HG02759 (cell line): ENCODE measurements around the gene SLC7A1.

Experiments
- ATAC-seq: cut with Tn5 transposase; IDR thresholded peaks from one replicate; pipeline ENCODE4 v1.9.1; 2021; ENCODE audit warnings: mild to moderate bottlenecking, moderate library complexity; ENCODE audit not compliant: unreplicated experiment

Gene SLC7A1

DNA sequence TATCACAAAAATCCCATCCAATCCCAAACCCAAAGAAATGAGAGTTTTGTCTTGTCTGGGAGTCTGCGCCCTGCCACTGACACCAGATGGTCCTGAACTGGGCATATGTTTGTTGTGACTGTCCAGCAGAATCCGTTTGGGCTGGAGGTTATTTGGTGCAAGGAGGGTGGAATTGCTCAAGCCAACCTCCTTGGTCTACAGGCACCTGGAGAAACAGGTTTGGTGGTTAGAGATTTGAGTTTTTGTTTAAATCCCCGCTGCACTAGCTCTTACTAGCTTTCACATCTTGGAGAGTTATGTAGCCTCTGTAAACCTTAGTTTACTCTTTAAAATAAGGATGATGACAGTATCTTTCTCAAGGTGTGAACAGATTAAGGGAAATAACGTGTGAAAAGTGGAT, 101.7 kb downstream of the SLC7A1 start:
- no peak for ATAC-seq

DNA sequence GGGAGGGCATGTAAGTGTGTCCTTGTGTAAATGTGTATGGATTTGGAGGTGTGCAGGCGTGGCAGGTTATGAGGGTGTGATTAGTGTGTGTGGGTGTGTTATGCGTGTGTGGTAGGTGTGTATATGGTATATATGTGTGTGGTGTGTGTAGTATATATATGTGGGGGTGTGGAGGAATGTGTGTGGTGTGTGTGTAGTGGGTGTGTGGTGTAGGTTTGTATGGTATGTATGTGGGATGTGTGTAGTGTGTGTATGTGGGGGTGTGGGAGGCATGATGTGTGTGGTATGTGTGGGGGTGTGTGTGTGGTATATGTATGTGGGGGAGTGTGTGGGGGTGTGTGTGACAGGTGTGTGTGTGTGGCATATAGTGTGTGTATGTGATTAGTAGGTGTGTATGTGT, 104.2 kb downstream of the SLC7A1 start:
- no peak for ATAC-seq

DNA sequence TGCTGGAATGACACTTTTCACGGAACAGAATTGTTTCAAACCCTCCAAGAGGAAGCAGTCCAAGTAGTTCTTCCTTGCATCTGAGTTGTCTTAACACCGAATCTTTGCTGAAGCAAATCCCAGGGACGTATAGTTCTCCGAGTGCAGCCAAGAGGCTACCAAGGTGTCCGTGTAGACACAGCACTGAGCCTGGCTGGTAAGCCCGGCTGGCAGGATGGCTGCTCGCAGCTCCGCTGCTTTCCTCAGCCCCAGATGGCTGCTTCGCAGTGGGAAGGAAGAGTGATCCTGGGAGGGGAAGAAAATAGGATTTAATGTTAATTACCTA, 105.0 kb downstream of the SLC7A1 start:
- ATAC-seq, result no peak

DNA sequence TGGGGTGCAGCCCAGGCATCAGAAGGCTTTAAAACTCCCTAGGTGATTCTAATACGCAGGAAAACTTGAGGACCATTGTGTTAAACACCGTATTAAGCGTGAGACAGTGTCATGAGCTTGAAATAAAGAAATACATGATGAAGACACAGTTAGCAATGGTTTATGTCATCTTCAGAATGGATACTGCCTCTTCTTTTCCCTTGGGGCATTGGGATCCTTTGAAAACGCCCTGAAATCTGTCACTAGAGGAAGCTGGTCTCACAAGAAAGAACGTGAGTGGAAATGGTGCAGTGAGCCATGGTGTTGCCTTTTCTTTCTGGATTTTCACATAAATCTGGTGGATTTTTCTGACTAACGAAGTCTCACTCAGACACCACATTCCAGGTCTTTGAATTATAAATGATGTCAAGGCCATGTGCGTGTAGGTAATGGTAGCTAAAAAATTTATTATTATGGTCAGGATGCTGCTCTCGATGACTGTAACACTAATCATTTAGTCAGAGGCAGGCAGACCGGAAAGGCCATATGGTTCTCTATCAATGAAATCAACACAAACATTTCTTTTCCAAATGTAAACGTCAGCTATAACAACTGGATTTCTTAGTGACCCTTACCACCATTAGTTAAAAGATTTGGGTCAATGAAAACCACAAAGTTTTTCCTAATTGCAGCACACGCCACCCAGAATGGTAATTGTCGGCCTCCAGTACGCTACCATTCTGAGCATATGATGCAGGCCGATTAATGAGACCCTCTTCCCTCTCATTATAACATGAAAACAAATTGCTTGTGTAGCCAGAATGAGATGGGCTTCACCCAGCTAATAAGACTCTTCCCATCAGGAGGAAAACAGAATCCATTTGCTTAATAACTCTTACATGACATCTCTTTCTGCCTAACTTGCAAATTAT, 105.6 kb downstream of the SLC7A1 start:
- no peak for ATAC-seq

DNA sequence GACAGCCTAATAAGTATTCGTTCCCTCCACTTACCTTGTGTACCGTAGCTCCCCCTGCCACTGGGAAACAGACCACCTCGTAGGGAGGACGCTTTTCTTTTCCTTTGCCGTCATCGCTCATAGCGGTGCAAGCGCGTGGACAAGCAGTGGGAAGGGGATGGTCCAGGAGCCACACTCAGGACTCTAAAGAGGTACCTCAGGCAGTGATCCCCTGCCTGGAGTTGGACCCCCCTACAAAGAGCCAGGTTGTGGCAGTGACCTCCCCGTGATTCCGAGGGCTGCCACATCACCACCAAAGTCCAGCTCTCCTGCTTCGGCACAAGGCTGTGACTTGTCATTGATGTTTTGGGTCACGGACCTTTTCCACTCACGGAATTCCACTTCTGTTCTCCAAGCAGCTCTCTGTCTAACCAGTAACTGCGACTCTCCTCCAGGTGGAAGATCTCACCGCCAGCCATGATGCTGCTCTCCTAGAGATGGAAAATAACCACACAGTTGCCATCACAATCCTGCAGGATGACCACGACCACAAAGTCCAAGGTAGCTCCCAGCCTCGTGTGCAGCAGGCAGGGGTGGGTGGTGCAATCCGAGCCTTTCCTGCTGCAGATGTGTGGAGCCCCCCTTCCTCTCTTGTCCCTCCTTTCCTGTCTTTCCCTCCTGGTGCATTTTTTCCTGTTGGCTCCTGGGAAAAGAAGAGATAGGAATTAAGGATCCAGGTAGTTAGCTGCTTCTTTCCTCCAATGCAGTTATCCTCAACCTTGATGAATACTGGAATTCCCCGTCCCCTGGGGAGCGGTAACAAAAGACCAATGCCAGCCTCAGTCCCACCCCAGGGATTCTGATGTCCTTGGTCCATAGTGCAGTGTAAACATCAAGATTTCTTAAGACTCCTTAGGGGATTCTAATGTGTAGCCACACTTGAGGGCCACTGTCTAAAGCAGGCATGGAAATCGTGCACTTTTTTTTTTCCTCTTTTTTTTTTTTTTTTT, 107.7 kb downstream of the SLC7A1 start:
- no peak for ATAC-seq

DNA sequence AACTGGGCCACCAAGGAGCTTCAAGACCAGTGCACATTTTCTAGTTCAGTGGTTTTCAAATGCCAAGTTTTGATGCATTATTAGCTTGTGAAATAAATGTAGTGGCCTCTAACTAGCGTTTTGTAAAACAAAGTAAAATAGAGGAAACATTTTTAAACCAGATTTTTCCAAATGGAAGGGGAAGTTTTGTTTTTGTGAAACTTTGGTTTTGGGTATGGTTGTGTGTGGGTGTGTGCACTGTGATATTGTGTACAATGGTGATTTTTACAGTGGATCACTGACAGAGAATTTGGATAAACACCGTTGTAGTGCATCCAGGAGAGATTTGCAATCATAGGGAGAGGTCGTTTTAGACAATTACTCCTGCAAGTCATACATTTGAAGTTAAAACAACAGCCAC, 108.9 kb downstream of the SLC7A1 start:
- no peak for ATAC-seq

DNA sequence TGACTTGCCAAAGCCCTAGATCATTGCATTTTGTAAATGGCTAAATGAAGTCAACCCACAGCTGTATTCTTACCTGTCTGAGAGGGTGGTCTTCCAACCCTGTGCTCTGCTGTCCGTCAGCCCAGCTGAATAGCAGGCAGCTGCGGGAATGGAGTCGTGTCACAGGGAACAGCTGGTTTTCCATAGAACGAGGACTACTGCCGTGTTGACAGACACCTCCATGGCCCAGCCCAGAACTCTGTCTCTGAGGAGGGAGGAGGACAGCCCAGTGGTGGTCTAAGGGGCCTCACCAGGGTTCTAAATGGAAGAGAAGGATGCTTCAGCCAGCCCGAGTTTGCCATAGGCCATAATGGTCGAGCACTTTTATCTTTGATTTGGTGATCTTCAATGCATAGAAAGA, 110.7 kb downstream of the SLC7A1 start:
- no peak for ATAC-seq

DNA sequence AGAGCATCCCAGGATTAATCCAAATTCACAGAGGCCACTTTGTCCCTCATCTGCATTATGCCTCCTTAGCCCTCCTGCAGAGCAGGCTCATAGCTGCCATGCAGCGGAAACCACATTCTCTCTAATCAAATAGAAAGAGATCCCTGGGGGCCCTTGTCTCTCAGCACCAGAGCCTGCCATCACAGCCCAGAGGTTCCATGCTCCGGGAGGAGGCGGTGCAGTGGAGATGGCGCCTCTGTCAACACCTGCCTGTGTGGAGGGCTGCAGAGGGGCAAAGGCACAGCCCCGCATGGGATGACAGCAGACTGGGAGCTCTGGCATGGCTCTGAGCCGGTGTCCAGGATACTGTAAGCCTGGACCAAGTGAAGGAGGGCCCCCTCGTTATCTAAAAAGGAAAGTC, 111.3 kb downstream of the SLC7A1 start:
- no peak for ATAC-seq

DNA sequence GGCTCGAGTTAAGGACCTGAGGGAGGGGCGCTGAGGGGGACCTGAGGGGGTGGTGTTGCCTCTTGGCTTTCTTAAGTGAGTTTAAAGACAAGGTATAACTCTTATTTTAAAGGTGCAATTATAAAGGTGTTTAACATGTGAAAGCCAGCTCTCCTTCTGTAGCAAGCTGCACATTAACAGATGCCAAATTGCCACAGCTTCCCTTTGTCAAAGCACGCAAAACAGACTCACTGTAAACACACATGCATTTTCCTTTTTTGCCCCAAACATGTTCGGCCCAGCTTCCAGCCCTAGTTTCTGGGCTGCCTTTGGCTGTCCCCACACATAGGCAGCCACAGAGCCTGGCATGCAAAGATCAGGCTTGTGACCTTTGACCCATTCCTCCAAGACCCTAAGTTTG, 111.9 kb downstream of the SLC7A1 start:
- no peak for ATAC-seq

DNA sequence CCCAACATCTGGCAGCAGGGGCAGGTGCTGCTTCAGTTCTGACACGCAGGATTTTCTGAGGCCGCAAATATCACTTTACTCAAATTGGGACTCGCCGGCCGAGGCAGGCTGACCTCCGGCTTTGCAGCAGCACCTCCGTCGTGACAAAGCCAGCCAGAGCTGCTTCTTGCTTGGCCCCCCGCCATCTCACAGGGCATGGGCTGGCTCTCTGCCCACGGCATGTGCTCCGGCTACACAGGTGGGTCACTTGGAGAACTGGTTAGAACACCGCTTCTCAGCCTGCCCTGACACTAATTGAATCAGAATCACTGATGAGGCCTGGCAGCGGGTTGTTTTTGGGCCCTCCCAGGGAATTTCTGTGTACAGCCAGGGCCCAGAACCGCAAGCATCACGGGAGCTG, 112.3 kb downstream of the SLC7A1 start:
- ATAC-seq, result no peak

DNA sequence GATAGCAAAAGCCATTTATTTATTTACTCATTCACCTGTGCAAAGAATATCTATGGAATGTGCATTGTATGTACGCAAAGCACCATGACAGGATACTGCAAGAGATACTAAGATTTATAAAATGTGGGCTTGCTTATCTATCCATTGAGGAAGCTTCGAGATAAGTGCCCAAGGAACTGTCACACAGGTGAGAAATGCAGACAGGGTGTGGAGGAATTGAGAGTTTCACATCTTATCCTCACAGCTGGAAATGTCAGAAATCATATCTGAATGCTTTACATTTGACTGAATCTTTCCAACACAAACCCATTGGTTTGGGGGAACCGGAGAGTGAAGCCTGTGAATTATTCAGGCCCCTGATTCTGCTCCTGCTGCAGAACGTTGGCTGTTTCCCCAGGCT, 113.0 kb downstream of the SLC7A1 start:
- no peak for ATAC-seq

DNA sequence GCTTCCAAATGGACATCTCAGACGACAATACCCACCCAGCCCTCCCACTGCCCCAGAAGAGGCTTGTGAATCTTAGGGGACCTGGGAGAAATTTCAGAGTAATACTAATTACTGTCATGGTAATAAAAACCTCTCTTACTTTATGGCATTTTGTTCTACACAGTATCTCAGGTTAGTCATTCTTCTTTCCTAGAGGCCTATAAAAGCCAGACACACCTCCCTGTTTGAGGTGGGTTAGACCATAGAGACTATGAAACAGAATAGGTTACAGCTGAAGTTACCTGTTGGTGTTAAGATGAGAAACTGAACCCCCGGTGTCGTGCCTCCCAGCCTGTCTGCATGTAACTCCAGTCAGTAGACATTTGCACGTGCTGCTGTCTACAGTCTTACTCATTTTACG, 113.9 kb downstream of the SLC7A1 start:
- no peak for ATAC-seq

DNA sequence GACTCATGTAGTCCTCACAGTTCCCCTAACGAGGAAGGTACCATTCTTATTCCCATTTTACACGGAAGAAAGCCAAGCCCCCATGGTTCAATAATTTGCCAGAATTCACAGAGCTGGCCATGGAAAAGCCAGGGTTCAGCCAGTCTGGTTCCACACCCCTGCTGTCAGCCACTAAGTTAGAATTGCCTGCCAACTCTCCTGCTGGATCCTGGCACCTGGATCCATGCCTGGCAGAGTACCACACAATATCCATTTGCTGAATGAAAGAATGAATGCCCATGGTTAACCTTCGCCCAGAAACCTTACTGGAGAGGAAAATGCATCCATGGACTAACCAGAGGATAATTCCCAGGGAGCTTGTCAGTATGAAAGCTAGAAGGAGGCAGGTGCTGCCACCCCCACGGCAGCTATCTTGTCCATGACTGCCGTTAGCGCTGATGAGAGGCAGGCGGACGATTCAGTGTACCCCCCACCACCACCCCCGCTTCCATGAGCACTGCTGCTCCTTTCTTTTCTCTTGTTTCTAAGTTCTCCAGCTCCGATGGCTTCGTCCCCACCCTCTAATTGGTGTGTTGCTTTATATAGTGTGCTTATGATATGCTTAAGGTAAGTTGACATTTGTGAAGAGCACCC, 114.5 kb downstream of the SLC7A1 start:
- ATAC-seq, result no peak

DNA sequence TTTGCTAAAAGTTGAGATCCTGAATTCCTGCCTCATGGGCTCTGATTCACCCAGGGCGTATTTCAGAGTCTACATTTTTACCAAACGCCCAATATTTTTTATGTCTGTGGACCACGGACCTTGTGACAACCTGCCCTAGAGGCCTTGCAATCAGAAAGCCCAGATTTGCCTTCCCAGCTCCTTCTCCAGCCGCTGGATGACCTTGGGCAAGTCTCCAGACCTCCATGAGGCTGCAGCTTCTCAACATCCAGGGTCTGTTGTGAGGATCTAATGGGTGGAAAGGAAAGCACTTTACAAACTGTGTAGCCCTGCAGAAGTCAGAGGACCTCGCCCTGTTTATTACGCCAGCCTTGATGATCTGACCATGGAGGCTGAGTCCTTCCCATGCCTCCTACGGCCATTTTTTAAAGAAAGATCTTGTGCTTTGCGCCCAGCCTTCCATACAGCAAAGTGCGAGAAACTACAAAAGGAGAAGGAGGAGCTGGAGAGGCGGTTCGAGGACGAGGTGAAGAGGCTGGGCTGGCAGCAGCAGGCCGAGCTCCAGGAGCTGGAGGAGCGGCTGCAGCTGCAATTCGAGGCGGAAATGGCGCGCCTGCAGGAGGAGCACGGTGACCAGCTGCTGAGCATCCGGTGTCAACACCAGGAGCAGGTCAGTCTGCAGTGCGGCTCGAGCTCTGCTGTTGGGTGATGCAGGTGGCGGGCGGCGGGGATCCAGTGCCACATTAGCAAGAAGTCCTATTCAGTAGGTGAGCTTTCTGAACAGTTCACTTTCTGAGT, 115.6 kb downstream of the SLC7A1 start:
- ATAC-seq, result no peak

DNA sequence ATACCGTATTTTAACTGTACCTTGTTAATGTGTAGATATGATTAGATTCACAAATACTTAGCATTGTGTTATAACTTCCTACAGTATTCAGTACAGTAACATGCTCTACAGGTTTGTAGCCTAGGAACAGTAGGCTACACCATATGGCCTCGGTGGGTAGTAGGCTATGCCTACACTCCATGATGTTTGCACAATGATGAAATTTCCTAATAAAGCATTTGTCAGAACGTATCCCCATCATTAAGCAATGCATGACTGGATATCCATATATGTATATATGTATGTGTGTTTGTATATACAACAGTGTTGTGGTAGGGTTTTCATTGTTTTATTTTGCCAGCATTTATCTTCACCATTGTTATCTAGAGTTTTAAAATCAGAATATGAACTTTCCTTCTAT, 119.4 kb downstream of the SLC7A1 start:
- ATAC-seq, result no peak

DNA sequence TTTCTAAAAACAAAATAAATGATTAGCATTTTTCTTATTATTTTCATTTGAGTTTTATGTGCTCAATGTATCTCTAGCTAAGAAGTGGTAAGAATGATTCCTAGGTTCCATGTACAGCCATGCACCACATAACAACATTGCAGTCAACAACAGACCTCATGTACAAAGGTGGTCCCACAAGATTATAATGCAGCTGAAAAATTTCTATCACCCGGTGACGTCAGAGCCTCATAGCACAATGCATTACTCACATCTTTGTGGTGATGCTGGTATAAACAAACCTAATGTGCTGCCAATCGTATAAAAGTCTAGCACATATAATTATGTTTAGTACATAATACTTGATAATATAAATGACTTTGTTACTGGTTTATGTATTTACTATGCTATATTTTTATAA, 120.5 kb downstream of the SLC7A1 start:
- no peak for ATAC-seq

DNA sequence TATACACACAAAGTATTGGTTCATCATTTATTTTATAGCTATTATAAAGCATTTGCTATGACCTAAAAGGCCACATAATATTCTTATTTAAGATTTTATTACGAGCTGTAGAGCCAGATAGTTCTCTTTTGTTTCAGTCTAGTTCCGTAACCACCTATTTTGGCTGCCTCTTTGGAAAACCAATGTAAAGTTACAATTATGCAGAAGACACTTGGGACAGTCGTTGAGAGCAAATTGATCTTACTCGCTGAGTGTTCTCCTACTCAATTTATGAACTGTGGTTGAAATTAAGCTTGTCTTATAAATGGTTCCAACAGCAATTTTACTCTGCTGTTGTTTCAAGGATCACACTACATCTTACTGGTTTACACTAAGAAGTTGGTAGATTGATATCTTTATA, 122.3 kb downstream of the SLC7A1 start:
- no peak for ATAC-seq

DNA sequence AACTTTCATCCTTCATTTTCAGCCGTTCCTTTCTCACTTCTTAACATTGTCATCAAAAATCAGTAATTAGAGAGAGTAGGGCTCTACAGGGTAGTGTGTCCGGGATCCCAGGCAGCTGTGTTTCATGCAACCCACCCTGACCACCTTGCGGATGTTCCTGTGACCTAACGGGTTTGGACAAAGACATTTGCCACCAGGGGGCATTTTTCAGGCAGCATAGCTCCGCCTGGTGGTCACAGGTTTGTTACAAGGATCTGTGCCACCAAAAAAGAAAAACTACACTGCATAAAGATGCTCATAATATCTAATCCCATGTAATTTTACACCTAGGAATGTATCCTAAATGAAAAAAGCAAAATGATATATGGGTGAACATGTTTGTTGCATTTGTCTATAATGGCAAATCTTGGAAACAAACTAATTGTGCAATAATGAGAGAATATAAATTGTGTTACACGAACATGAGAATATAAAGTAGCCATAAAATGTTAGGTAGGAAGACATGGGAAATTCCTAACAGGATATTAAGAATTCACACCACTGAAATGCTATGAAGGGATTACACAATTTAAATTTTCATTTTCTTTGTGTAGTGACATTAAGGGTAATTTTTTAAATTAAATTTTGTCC, 123.0 kb downstream of the SLC7A1 start:
- no peak for ATAC-seq

DNA sequence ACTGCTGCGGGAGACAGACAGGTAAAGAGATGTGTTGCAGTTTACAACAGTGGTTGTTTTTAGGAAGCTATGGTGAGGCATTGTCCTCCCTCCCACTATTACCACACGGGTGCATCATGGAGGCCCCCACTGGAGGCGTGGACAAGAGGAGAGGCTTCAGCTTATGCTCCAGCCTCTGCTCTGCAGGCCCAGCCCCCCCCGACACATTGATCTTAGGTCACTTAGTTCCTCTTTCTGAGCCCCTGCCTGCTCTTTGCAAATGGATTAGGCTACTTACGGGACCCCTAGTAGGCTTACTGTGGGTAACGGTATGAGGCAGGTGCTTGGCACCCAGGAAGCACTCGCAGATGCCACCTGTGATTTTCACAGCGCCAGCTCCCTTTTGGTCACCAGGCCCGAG, 123.9 kb downstream of the SLC7A1 start:
- no peak for ATAC-seq

DNA sequence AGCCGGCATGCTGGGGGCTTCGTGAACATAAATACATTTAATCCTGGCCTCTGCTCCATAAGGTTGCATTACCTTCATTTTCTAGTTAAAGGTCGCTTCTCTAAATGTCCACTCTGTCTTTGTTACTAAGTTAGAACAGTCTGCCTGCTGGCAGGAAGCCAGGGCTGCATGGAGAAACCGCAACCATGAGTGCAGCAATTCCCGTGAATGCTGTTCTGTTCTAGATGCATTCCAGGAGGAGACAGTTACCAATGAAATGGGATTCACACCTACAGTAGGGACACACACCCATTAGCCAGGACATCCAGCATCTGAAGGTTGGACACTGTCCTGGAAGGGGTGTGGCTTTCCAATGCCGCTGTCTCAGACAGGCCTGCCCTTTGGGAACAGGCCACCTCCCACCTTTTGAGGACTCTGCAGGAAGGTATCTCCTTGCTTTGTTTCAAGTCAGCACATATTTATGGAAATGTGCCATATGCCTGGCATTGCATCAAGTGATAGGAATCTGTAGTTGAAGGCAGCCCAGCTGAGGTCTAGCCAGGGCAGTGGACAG, 129.7 kb downstream of the SLC7A1 start:
- ATAC-seq, result no peak
